NCI-H69 (cell line): ENCODE results near the gene PTPRC.
"Not testable (repeated sequence)": the region's sequence is repeated elsewhere in the genome, so short reads cannot be mapped to it uniquely, and the experiment has no call there.

Experiments used
- DNase-seq: peaks from one replicate; lab custom pipeline; 2025; lab: John Stamatoyannopoulos, UW

The PTPRC gene, protein sequence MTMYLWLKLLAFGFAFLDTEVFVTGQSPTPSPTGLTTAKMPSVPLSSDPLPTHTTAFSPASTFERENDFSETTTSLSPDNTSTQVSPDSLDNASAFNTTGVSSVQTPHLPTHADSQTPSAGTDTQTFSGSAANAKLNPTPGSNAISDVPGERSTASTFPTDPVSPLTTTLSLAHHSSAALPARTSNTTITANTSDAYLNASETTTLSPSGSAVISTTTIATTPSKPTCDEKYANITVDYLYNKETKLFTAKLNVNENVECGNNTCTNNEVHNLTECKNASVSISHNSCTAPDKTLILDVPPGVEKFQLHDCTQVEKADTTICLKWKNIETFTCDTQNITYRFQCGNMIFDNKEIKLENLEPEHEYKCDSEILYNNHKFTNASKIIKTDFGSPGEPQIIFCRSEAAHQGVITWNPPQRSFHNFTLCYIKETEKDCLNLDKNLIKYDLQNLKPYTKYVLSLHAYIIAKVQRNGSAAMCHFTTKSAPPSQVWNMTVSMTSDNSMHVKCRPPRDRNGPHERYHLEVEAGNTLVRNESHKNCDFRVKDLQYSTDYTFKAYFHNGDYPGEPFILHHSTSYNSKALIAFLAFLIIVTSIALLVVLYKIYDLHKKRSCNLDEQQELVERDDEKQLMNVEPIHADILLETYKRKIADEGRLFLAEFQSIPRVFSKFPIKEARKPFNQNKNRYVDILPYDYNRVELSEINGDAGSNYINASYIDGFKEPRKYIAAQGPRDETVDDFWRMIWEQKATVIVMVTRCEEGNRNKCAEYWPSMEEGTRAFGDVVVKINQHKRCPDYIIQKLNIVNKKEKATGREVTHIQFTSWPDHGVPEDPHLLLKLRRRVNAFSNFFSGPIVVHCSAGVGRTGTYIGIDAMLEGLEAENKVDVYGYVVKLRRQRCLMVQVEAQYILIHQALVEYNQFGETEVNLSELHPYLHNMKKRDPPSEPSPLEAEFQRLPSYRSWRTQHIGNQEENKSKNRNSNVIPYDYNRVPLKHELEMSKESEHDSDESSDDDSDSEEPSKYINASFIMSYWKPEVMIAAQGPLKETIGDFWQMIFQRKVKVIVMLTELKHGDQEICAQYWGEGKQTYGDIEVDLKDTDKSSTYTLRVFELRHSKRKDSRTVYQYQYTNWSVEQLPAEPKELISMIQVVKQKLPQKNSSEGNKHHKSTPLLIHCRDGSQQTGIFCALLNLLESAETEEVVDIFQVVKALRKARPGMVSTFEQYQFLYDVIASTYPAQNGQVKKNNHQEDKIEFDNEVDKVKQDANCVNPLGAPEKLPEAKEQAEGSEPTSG (N-terminal part only)

DNA sequence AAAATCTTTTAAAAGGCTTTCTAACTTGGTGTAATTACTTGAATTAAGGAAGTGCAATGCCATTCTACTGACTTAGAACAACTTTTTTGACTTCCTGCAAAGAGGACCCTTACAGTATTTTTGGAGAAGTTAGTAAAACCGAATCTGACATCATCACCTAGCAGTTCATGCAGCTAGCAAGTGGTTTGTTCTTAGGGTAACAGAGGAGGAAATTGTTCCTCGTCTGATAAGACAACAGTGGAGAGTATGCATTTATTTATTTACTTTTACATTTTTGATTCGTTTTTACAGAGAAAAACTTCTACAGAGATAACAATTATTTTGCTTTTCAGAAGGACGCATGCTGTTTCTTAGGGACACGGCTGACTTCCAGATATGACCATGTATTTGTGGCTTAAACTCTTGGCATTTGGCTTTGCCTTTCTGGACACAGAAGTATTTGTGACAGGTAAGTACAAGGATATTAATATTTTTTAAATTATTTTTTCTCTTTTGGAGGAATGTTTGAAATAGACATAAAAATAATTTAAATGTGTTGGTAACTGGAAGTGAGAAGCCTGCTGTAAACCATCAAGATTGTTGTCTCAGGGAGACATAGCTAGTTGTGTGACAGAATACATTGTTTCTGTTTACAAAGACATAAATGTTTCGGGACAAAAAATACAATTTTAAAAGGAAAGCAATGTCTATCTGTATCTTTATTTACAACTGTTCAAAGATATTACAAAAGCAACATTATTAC is at the start of gene PTPRC:
PTPRC (plus strand) TSS at position 147 of the 742 bp plus-strand sequence; CDS start at position 376, 229 bp downstream.
- no peak for DNase-seq

DNA sequence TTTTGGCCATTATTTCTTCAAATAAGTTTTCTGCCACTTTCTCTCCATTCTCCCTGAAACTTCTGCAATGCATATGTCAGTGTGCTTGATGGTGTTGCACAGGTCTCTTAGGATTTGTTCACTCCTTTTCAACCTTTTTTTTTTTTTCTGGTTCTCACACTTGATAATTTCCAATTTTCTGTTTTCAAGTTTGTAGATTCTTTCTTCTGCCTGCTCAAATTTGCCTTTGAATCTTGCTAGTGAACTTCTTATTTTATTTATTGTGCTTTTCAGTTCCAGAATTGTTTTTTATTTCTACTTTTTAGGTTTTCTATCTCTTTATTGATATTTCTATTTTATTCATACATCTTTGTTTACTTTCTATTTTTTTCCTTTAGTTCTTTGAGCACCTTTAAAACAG is 48.4 kb upstream of the PTPRC start:
- no peak for DNase-seq

DNA sequence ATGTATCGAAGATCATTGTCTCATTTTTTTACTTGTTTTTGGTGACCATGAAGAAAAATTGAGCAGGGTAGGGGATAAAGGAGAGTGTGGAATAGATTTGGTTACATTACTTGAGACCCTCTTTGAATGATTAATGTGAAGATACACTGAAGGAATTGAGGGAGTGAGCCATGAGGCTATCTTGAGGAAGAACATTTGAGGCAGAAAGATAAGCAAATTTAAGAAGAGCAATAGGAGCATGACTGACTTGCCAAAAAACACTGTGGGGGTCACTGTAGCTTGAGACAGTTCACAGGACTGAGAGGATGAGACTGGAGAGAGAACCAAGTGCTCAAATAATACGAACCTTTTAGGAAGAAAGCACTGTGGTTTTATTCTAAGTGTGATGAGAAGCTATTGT is 43.1 kb upstream of the PTPRC start:
- no peak for DNase-seq

DNA sequence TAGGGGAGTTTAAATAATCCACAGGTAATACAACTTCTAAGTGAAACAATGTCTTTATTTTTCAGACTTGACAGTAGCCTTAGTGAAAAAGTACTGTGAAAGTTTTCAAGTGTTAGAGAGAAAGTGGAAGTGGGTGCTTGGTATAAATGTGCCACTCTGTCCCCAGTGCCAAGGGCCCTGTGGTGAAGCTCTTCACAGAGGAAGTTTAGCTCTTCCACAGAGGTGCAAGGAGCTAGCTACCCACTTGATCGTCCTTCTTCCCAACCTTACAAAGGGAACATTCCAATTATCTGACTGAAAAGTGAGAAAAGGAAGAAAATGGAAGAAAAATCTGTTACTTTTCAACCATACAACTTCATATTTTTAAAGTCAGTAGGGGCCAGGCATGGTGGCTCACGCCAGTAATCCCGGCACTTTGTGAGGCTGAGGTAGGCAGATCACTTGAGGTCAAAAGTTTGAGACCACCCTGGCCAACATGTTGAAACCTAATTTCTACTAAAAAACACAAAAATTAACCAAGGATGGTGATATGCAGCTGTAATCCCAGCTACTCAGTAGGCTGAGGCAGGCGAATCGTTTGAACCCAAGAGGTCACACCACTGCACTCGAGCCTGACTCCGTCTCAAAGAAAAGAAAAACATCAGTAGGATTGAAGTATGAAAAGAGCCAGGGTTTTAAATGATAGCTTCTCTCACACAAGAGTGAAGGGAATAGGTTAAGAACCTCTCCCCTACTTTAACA is 41.0 kb upstream of the PTPRC start:
- DNase-seq, result no peak

DNA sequence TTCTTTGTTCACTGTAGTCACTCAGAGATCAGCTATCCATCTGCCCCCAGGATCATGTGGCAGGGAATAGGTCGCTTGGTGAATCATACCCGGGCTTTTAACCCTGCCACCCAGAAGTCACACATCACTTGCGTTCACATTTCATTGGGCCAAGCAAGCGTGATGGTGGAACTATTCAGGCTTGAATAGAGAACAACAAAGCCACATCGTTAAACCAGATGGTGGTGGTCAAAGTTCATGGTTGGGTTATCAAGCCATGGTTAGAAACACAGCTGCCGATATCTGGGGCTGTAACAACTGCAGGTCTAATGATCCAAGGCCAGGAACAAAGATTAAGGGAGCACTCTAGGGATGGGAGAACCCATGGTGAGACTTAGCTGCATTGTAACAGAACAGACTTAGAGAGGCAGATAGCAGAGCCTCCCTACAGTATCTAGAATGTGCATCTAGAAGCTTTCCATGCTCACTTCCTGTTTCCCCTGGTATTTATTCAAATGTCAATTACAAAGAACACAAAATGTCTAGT is 40.0 kb upstream of the PTPRC start:
- peak; percentile 67 for DNase-seq

DNA sequence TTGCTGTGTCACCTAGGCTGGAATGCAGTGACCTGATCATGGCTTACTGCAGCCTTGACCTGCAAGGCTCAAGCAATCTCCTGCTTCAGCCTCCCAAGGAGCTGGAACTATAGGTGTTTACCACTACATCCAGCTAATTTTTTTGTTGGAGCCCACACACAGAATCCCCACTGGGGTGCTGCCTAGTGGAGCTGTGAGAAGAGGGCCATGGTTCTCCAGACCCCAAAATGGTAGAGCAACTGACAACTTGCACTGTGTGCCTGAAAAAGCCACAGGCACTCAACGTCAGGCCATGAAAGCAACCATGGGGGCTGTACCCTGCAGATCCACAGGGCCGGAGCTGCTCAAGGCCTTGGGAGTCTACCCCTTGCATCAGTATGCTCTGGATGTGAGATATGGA is 39.1 kb upstream of the PTPRC start:
- DNase-seq, result no peak

DNA sequence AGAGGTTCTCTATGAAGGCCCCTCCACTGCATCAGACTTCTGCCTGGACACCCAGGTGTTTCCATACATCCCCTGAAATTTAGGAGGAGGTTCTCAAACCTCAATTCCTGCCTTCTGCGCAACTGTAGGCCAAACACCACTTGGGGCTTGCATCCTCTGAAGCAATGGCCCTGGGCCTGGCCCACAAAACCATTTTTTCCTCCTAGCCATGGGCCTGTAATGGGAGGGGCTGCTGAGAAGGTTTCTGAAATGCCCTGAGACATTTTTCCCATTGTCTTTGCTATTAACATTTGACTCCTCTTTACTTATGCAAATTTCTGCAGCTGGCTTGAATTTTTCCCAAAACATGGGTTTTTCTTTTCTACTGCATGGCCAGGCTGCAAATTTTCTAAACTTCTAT is 37.9 kb upstream of the PTPRC start:
- DNase-seq, result no peak

DNA sequence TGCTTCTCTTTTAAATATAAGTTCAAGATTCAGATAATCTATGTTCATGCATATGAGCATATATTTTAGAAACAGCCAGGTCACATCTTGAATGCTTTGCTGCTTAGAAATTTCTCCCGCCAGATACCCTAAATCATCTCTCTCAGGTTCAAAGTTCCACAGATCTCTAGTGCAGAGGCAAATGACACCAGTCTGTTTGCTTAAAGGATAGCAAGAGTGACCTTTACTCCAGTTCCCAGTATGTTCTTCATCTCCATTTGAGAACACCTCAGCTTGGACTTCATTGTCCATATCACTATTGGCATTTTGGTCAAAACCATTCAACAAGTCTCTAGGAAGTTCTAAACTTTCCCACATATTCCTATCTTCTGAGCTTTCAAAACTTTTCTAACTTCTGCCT is 37.5 kb upstream of the PTPRC start:
- DNase-seq, result not testable (repeated sequence)

DNA sequence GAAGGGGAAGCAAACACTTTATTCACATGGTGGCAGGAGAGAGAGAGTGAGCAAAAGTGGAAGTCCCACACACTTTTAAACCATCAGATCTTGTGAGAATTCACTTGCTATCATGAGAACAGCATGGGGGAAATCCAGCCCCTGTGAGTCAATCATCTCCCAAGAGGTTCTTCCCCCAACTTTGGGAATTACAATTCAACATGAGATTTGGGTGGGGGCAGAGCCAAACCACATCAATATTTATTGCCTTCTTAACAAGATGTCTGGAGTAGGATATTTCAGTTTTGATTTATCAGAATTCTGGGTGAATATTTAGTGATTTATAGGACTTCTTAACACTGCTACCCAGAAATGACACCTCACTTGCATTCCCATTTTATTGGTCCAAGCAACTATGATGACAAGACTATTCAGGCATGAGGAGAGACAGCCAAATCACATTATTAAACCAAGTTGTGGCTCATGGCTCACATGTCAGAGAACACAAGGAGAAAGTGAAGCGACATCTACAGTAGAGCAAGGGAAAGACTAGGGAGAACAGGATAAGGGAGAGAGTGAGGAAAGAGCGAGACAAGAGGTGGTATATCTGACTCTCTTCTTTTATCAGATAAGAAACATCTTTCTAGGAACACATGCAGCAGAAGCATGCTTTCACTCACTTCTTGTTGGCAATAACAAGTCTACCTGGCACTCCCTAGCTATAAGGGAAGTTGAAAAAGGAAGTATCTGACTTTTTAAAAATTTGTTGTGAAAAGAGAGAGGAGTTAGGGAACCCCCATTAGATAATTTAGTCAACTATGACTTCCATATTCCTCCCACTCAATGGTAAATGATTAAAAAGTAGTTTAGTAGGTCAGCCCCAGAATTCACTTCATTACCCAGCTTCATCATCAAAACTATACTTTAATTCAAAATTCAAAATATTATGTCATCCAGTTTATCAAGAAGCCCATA is 36.6 kb upstream of the PTPRC start:
- no peak for DNase-seq

DNA sequence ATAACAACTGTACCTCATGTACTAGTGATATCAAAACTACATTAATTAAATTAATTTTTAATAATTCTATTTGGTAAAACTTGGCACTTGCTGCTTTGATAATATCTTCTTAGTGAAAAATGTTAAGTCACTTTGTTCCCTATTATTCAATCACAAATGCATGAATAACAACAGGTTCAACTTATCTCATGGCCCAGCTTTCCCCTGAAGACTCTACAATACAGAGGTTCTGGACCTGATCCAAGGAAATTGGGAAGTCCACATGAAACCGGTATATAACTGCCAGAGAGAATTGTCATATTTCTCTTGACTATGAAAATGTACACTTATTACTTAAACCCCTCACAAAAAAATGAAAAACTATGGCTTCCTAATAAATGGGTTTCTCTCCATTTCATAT is 33.9 kb upstream of the PTPRC start:
- DNase-seq, result peak; percentile 70

DNA sequence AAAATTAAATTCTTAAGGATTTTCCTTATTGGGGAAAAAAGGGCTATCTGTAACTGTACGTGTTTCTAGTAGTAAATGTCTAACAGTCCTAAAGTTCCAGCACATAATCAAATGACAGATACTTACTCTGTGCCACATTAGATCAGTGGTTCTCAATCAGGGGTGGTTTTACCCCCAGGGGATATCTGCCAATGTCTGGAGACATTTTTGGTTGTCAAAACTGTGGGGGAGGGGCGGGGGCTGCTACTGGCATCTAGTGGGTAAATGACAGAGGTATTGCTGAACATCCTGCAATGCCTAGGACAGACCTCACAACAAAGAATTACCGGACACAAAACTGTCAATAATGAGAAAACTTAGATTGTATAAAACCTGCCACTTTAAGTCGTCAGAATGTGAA is 33.4 kb upstream of the PTPRC start:
- DNase-seq, result peak; percentile 79

DNA sequence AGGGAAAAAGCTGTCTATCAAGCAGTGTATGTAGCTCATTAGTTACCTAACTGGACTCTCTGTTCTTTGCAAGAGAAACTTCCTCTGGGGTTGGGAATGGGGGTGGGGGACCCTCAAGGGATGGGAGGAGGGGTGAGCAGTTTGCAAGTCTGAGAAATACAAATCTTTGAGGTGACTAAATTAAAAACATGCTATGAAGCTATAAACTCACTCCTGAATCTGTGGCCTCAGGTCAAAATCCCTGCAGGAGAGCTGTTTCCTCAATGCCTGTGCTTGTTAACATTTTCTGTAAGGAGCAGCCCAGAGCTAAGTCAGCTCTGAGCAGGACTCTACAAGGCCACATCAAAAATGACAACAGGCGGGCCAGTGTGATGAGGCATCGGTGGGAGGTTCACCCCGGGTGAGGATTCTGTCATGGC is 32.8 kb upstream of the PTPRC start:
- peak; percentile 71 for DNase-seq

DNA sequence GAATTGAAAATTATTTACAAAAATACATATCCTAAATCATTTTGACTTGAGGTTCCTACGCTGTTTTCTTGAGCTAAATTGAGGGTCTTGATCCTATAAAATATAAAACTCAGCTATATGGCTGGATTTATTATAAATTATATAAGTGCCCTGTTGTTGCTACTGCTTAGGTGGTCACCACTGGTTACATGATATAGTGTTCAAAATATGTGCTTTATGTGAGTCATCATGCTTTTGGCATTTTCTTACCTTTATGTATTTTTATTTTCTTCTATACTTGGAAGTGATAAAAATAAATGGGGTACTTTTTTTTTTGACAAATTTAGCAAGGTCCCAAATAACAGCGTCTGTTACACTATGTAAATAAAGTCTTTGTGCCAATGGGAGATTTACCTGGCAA is 31.1 kb upstream of the PTPRC start:
- DNase-seq, result no peak

DNA sequence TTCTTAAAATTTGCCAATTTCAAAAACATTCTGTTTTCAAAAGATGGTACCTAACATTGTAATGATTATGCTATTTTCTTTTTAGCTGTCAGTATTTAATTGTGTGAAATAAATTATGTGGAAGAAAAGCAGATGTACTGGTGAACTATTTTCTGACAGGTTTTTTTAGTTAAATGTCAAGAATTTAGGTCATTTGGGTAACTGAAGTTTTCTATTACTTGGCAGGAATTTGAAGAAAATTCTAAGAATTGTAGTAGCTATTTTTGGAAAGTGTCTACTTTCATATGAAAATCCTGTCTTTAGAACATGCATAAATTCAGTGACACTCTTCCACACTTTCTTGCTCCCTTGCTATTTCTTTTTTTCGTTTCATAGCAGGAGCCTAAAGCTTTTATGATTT is 28.5 kb upstream of the PTPRC start:
- DNase-seq, result no peak

DNA sequence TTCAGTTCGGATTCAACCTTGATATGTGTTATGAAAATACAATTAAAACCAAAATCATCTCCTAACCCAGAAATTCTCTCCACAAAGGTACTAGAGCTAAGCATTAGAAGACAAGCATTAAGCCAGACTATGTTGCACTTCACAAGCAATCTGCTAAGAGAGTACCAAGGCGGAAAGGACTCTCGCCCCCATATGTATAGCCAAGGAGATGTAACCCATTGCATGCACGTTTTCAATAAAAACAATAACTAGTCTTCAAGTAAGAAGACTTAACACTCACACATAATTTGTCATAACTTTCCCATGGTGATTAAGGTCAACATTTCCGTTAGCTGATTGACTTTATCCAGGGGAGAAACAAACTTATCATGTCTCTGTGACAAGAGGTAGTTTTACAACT is 27.6 kb upstream of the PTPRC start:
- no peak for DNase-seq

DNA sequence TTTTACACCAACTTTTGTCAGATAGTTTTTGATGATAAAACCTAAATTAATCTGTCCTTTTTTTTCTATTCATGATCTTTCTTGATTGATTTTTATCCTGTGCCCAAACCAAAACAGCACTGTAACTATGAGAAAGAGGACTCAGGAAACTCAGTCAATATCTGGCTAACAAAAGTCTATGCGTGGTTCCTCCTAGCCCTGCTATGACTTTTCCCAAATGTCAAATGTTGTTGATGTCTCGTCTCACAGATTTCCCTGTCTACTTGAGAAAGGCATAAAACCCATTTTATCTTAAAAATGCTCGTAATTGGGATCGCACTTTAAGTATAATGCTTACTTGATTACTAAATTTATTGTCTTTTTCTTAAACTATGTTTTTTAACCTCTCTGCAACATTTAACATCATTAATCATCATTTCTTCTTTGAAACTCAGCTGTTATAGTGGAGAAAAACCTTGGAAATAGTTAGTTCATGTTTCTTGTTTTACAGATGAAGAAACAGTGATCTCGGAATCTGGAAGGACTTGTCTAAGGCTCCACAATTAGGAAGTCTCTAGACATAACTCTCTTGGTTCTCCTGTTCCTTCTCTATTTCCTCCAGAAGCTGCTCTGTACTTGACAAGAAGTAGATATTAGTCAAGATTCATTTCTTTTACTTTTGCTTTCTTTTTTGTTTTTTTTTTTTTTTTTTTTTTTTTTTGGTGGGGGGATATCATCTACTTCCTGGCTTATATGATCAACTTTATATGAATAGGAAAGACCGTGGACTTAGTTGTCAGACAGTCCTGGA is 26.2 kb upstream of the PTPRC start:
- DNase-seq, result no peak

DNA sequence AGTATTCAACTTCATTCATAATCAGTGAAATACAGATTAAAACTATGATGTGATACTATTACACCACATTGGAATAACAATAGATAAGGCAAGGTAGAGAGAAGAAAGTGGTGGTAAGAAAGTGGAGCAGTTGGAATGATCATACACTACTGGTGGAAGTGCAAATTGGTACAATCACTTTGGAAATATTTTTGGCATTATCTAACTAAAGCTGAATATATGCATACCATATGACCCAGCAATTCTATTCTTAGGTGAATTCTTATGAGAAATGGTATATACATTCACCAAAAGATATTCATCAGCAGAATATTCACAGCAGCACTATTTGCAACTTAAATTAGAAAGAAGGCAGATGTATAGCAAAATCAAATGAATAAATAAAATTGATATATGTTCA is 21.4 kb upstream of the PTPRC start:
- DNase-seq, result no peak

DNA sequence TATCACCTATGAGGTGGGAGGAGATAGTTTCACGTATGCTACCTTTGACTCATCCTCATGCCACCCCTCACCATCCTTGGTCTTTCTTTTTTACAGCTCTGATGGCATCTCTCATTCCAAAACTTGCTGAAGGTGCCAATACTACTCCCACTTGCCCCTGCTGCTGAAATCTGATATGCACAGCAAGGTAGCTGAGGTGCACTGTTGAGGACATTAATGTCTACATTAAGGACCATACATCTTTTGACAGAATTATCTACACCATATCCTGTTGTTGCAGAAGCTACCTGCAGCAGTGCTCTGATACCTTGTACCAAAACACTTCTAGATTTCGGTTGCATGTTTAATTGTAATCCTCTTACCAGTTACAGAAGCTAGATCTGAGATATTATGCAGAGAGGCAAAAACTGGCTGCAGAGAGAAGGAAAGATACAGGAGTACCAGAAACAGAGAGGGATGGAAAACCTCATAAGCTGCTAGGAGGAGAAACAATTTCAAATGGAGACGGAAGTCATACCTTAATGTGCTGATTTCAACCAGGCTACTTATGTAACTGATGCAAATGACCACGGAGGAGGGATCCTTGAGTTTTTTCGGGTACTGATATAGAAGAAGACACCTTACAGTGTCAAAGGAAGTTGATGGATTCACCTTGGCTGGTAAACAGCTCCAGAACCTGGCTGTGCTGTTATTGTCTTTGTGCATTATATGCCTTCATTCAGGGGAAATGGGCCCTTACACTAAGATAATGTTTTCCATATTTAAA is 19.3 kb upstream of the PTPRC start:
- no peak for DNase-seq
